ENCODE data around the gene C6orf89.

The C6orf89 gene

DNA sequence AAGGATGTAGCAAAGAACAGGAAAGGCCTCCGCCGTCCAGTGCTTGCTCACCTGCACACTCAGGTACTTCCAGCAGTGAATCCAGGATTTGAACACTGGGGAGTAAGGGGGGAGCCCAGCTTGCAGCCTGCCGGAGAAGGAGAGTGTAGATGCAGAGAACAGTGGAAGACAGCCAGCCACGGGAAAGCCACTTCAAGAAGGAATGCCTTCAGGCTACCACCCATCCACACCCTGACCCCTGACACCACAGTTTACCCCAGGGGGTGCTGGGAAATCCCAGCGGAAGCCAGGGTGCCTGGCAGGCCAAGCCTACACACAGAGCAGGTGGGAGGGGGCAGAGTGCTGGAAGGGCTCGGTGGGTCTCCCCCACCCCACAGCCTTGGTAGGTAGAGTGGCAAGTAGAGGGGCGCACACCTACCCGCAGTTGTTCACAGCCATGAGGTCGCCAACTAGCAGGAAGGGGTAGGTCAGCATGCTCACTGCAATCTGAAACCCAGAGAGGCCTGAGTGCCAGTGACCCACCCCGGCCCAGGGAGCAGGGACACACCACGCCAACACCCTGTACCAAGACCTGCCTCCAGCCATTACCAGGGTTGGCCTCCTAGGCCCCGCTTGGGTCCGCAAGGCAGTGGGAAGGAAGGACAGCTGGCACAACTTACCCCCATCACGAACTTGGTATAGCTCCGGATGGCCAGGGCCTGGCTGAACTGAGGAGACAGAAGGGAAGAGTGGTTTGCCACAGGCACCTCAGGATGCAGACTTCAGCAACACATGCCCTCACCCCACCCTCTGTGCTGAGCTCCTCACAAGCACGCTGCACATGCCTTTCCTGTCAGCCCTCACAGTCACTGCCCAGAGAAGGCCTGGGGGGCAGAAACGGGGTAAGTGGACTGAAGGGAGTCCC lies 84.5 kb downstream of the C6orf89 start:
- peaks cover 77 to 79% of the 10 kb centered on the region in 2 donors for H3K36me3 ChIP-seq (ENCODE audit: control insufficient read depth in 2 of 2, insufficient read depth in 2 of 2, low read length in 2 of 2)
- H3K9me3 ChIP-seq (ENCODE audit: control insufficient read depth in 2 of 2, low read length in 2 of 2), result no peaks in the 10 kb centered on the region
- H3K9ac ChIP-seq (ENCODE audit: low read length in 2 of 2), result no peak overlapping the region
- H3K4me1 ChIP-seq (ENCODE audit: control insufficient read depth, insufficient read depth, low read length), result no peaks in the 10 kb centered on the region
- H3K4me3 ChIP-seq (ENCODE audit: low read length in 2 of 2), result no peak overlapping the region
- H3K27me3 ChIP-seq (ENCODE audit: control insufficient read depth in 1 of 2, insufficient read depth in 2 of 2, low read length in 2 of 2), result no peaks in the 10 kb centered on the region
- no peak overlapping the region for H3K27ac ChIP-seq (ENCODE audit: low read length)

DNA sequence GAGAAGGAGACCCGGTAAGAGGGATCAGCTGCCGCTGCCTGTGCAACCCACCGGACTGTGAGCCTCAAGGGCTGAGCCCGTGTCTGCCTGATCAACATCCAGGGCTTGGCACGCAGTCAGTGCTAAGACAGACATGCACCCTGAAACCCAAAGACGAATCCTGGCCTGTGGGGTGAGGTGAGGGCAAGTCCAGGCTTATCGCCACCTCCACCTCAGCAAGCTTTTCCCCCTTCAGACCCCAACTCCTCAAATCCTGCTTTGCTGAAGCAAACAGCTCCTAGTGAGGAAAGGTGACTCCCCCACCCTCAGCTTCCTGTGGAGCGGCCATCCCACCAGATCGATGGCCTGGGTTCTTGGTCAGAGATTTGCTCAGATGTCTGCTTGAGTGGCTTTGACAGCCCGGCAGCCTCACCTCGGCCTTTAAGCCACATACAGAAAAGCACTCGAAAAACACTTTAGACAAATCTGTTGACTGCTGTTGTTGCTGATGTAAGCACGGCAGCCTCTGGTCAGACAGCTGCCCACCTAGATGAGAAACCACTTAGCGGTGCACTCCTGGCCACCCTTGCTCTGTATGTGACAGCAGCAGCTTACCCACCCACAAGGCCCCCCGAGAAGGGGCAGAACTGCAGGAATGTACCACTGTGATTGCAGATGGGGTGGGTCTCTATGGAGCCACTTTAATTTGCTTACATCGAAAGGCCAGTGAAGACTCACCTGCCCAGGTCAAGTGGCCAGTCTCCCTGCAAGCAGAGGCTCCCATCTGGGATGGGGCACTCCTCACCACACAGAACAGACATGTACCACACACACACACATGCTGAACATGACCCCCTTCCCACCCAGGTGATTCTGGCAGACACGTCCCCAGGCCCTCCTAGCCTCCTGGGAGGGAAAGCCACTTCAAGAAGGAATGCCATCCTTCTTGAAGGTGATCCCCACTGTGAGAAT lies 85.4 kb downstream of the C6orf89 start:
- no peaks in the 10 kb centered on the region for H3K27me3 ChIP-seq (ENCODE audit: control insufficient read depth in 1 of 2, insufficient read depth in 2 of 2, low read length in 2 of 2)
- H3K4me1 ChIP-seq (ENCODE audit: control insufficient read depth, insufficient read depth, low read length), result peaks cover 2% of the 10 kb centered on the region
- no peak overlapping the region for H3K9ac ChIP-seq (ENCODE audit: low read length in 2 of 2)
- H3K36me3 ChIP-seq (ENCODE audit: control insufficient read depth in 2 of 2, insufficient read depth in 2 of 2, low read length in 2 of 2), result peaks cover 86 to 87% of the 10 kb centered on the region in 2 donors
- no peaks in the 10 kb centered on the region for H3K9me3 ChIP-seq (ENCODE audit: control insufficient read depth in 2 of 2, low read length in 2 of 2)
- H3K4me3 ChIP-seq (ENCODE audit: low read length in 2 of 2), result no peak overlapping the region
- H3K27ac ChIP-seq (ENCODE audit: low read length), result no peak overlapping the region

DNA sequence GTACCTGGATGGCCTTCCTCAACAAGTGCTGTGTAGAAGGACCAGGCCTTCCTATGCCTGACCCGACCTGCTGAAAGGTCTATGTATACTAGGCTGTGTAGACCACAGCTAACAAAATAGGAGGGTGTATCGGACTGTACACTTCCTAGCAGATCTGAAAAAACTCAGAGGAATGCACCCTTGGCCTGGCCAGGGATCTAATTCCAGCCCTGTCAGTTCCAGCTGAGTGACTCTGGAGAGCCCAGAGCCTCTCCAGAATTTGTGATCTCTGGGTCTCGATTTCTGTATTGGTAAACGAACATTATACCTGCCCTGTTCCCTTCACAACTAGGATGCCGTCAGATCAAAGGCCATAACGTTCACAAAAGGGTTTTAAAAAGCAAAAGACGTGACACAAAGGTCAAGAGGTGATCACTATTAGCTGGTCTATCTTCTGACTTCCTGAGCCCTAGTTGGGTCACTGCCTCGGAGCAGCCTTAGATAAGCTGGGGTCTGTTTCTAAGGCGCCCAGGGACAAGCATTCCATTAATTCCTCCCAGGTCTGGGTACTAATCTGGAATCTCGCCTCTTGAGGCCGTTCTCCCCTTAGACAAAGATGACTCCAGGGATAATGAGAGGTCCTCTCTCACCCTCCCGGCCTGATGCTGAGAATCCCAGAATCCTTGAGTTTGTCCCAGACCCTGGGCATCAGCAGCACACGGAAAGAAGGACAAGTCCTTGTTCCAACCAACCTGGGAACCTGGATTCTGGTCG lies 86.3 kb downstream of the C6orf89 start:
- Histone ChIP-seq H3K4me1 (ENCODE audit: control insufficient read depth, insufficient read depth, low read length) (peaks cover 2% of the 10 kb centered on the region), H3K4me3 (ENCODE audit: low read length in 2 of 2) (no peak overlapping the region), H3K9me3 (ENCODE audit: control insufficient read depth in 2 of 2, low read length in 2 of 2) (no peaks in the 10 kb centered on the region), H3K27ac (ENCODE audit: low read length) (no peak overlapping the region), H3K27me3 (ENCODE audit: control insufficient read depth in 1 of 2, insufficient read depth in 2 of 2, low read length in 2 of 2) (no peaks in the 10 kb centered on the region), H3K36me3 (ENCODE audit: control insufficient read depth in 2 of 2, insufficient read depth in 2 of 2, low read length in 2 of 2) (peaks cover 94 to 97% of the 10 kb centered on the region in 2 donors), H3K9ac (ENCODE audit: low read length in 2 of 2) (peak overlapping the region in 1 of 2 donors; percentile 29)

DNA sequence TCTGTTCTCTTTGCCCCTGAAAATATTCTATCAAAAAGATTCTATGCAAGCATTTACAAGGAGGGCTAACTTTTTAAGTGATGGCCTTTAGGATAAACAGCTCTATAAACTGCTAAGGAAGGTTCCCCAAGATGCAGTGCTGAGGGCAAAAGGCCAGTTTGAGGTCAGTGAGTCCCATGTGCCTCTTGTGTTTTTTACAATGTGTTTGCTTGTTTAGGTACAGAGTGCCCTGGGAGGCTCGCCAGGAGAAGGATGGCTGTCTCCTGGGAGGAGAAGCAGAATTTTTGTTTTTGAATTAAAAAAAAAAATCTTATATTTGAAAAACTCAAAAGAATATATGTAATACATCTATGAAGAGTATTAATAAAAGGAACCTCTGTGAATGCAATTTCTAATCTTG lies 87.4 kb downstream of the C6orf89 start:
- Histone ChIP-seq H3K27ac (ENCODE audit: low read length) (no peak overlapping the region), H3K27me3 (ENCODE audit: control insufficient read depth in 1 of 2, insufficient read depth in 2 of 2, low read length in 2 of 2) (no peaks in the 10 kb centered on the region), H3K4me3 (ENCODE audit: low read length in 2 of 2) (no peak overlapping the region), H3K36me3 (ENCODE audit: control insufficient read depth in 2 of 2, insufficient read depth in 2 of 2, low read length in 2 of 2) (peaks cover 94% of the 10 kb centered on the region in 2 donors), H3K9me3 (ENCODE audit: control insufficient read depth in 2 of 2, low read length in 2 of 2) (no peaks in the 10 kb centered on the region), H3K4me1 (ENCODE audit: control insufficient read depth, insufficient read depth, low read length) (peaks cover 2% of the 10 kb centered on the region), H3K9ac (ENCODE audit: low read length in 2 of 2) (no peak overlapping the region)

GRCh38 chr6:36973647-36974046 lies 87.9 kb downstream of the C6orf89 start:
- Histone ChIP-seq H3K4me1 (ENCODE audit: control insufficient read depth, insufficient read depth, low read length) (peaks cover 2% of the 10 kb centered on the region), H3K9ac (ENCODE audit: low read length in 2 of 2) (no peak overlapping the region)

DNA sequence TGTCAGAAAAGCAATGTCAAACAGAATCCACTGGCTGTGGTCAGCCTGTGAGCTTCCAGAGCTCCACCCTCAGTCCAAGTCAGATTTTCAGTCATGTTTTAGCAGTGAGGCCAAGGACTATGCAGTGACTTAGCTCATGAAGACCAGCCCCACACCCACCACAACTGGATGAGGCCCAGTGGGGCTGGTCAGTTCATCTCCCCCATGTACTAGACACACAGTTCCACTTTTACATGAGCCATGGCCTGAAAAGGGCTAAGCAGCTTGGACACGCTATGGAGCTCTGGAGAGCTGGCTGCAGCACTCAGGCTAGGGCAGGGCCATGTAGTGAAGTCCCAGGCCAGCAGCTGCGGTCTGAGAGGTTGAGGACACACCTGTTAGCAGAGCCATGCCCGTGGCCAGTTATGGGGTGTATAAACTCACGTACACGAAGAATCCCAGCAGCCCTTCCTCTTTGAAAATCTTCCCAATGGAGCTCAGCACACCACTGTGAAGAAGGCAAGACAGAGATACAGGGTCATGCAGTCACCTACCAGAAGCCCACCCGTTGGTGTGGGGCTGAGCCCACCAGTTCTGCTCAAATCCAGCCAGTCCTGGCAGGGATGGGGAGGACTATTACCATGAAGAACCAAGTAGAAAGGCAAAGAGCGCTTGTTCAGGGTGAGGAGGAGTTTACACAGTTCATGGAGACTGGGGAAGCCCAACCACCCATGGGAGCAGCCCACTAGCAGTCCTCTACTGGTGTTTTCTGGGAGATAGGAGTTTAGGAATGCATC lies 89.7 kb downstream of the C6orf89 start:
- H3K27ac ChIP-seq (ENCODE audit: low read length), result no peak overlapping the region
- peaks cover 73 to 75% of the 10 kb centered on the region in 2 donors for H3K36me3 ChIP-seq (ENCODE audit: control insufficient read depth in 2 of 2, insufficient read depth in 2 of 2, low read length in 2 of 2)
- no peak overlapping the region for H3K9ac ChIP-seq (ENCODE audit: low read length in 2 of 2)

More at GRCh38 chr6:36973647-36974046, 87.9 kb downstream of the C6orf89 start:
- Histone ChIP-seq H3K9me3 (ENCODE audit: control insufficient read depth in 2 of 2, low read length in 2 of 2) (no peaks in the 10 kb centered on the region), H3K27ac (ENCODE audit: low read length) (no peak overlapping the region), H3K36me3 (ENCODE audit: control insufficient read depth in 2 of 2, insufficient read depth in 2 of 2, low read length in 2 of 2) (peaks cover 89 to 93% of the 10 kb centered on the region in 2 donors), H3K4me3 (ENCODE audit: low read length in 2 of 2) (no peak overlapping the region), H3K27me3 (ENCODE audit: control insufficient read depth in 1 of 2, insufficient read depth in 2 of 2, low read length in 2 of 2) (no peaks in the 10 kb centered on the region)

GRCh38 chr6:36976007-36976264 lies 90.2 kb downstream of the C6orf89 start:
- Histone ChIP-seq H3K9ac (ENCODE audit: low read length in 2 of 2) (no peak overlapping the region), H3K9me3 (ENCODE audit: control insufficient read depth in 2 of 2, low read length in 2 of 2) (no peaks in the 10 kb centered on the region), H3K36me3 (ENCODE audit: control insufficient read depth in 2 of 2, insufficient read depth in 2 of 2, low read length in 2 of 2) (peaks cover 68 to 70% of the 10 kb centered on the region in 2 donors), H3K4me1 (ENCODE audit: control insufficient read depth, insufficient read depth, low read length) (peaks cover 22% of the 10 kb centered on the region), H3K4me3 (ENCODE audit: low read length in 2 of 2) (no peak overlapping the region), H3K27me3 (ENCODE audit: control insufficient read depth in 1 of 2, insufficient read depth in 2 of 2, low read length in 2 of 2) (no peaks in the 10 kb centered on the region), H3K27ac (ENCODE audit: low read length) (no peak overlapping the region)

More for the DNA sequence above, 89.7 kb downstream of the C6orf89 start:
- H3K4me3 ChIP-seq (ENCODE audit: low read length in 2 of 2), result no peak overlapping the region
- H3K9me3 ChIP-seq (ENCODE audit: control insufficient read depth in 2 of 2, low read length in 2 of 2), result no peaks in the 10 kb centered on the region
- no peaks in the 10 kb centered on the region for H3K27me3 ChIP-seq (ENCODE audit: control insufficient read depth in 1 of 2, insufficient read depth in 2 of 2, low read length in 2 of 2)
- peaks cover 17% of the 10 kb centered on the region for H3K4me1 ChIP-seq (ENCODE audit: control insufficient read depth, insufficient read depth, low read length)

DNA sequence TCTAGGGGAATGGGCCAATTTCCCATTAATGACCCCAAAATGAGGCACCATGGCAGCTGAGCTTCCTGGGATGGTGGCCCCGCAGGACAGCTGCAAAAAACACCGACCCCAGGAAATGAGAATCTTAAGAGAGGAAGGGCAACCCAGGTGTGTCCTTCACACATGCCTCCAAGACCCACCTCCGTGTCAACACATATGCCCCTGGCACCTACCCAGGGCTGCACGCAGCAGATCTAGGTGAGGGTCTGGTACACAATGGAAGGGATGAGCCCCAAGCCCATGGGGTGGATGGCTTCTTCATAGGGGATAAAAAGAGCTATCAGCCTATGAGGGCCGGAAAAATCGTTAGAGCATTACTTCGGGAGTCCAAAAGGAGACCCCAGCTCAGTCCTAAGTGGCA lies 90.8 kb downstream of the C6orf89 start:
- no peaks in the 10 kb centered on the region for H3K9me3 ChIP-seq (ENCODE audit: control insufficient read depth in 2 of 2, low read length in 2 of 2)
- H3K9ac ChIP-seq (ENCODE audit: low read length in 2 of 2), result no peak overlapping the region
- peaks cover 64% of the 10 kb centered on the region in 2 donors for H3K36me3 ChIP-seq (ENCODE audit: control insufficient read depth in 2 of 2, insufficient read depth in 2 of 2, low read length in 2 of 2)
- peaks cover 27% of the 10 kb centered on the region for H3K4me1 ChIP-seq (ENCODE audit: control insufficient read depth, insufficient read depth, low read length)
- H3K27ac ChIP-seq (ENCODE audit: low read length), result no peak overlapping the region
- no peak overlapping the region for H3K4me3 ChIP-seq (ENCODE audit: low read length in 2 of 2)
- H3K27me3 ChIP-seq (ENCODE audit: control insufficient read depth in 1 of 2, insufficient read depth in 2 of 2, low read length in 2 of 2), result no peaks in the 10 kb centered on the region

GRCh38 chr6:36976931-36977330 lies 91.2 kb downstream of the C6orf89 start:
- Histone ChIP-seq H3K9me3 (ENCODE audit: control insufficient read depth in 2 of 2, low read length in 2 of 2) (no peaks in the 10 kb centered on the region), H3K27me3 (ENCODE audit: control insufficient read depth in 1 of 2, insufficient read depth in 2 of 2, low read length in 2 of 2) (no peaks in the 10 kb centered on the region), H3K4me1 (ENCODE audit: control insufficient read depth, insufficient read depth, low read length) (peaks cover 30% of the 10 kb centered on the region), H3K9ac (ENCODE audit: low read length in 2 of 2) (no peak overlapping the region), H3K4me3 (ENCODE audit: low read length in 2 of 2) (no peak overlapping the region), H3K36me3 (ENCODE audit: control insufficient read depth in 2 of 2, insufficient read depth in 2 of 2, low read length in 2 of 2) (peaks cover 60% of the 10 kb centered on the region in 2 donors), H3K27ac (ENCODE audit: low read length) (no peak overlapping the region)

Data from stomach smooth muscle (tissue), 2 donors.